NCI-H1436 (cell line): ENCODE data around the gene RNU4-1.
"Not testable (repeated sequence)": the region's sequence is repeated elsewhere in the genome, so short reads cannot be mapped to it uniquely, and the experiment has no call there.

Experiments used
- DNase-seq: peaks from one replicate; lab custom pipeline; 2025; lab: John Stamatoyannopoulos, UW

Gene RNU4-1

DNA sequence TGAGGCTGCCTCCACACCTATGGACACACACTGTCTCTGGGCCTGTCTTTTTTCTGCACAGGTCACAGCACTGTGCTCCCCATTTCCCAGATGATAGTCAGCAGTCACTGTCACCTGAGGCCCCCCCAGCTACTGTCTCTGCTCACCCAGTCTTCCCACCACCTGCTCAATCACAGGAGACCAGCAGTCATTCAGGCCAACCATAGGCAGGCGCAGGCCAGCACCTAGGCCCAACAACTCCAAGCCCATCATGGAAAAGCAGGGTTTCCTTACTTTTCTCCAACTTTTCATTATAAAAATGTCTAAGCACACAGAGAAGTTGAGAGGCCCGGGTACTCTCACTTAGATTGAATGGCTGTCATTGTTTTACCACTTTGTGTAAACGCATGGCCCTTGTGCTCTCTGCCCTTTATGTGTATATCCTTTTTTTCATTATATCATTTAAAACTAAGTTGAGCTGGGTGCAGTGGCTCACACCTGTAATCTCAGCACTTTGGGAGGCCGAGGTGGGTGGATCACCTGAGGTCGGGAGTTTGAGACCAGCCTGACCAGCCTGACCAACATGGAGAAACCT lies 34.6 kb downstream of the RNU4-1 start:
- no peak for DNase-seq

DNA sequence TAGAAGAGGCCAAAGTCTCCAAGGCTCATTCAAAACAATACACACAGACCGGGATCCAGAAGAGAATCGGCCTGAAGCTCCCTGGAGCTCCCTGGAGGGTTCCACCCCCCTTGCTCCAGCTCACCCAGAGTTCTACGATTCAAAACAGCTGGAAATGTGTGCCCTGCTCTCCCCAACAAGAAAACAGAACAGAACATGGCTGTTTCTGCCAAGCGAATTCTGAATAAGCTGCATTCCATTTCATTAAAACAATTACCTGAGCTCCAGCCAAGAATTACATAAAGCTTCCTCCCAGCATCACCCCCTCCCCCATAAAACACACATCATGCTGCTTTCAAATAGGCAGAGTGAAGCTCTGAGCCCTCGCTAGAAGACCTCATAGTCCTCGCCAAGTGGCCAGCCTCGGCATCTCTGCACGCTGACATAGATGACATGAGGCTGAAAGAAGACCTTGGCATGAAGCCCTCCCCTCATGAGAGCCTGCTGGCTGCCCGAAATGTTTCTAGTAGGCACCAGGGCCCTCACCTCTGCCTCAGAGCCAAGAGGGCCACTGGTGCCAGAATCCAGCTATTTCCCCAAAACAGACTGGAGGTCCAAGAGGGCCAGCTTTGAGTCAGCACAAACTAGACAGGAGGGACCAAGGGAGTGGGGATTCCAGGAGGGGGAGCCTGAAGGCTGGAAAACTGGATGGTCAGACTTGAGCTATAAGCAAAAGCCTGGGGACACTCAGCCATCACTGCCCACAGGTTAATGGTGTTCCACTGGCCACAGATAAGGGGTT lies 35.8 kb downstream of the RNU4-1 start:
- no peak for DNase-seq

GRCh38 chr12:120254809-120255208 lies 38.2 kb downstream of the RNU4-1 start:
- no peak for DNase-seq

DNA sequence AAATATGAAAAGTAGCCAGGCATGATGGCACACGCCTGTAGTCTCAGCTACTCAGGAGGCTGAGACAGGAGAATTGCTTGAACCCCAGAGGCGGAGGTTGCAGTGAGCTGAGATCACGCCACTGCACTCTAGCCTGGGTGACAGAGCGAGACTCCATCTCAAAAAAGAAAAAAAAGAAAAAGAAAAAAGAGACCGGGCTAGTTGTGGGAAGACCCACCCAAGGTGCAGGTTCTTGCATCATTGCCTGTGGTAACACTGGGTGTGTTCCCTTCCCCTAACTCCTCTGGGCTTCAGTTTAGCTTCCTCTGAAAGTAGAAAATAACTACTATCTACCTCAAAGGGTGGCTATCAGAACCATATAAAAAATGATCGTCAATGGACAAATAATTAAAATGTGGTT lies 39.7 kb downstream of the RNU4-1 start:
- DNase-seq: not testable (repeated sequence)

- no peak for DNase-seq
Measured at GRCh38 chr12:120252071-120252906, 40.7 kb downstream of the RNU4-1 start.

GRCh38 chr12:120251364-120252070 lies 41.5 kb downstream of the RNU4-1 start:
- DNase-seq: not testable (repeated sequence)

GRCh38 chr12:120249875-120250795 lies 42.9 kb downstream of the RNU4-1 start:
- no peak for DNase-seq

GRCh38 chr12:120249266-120249874 lies 43.7 kb downstream of the RNU4-1 start:
- DNase-seq: no peak

- no peak for DNase-seq
Measured at GRCh38 chr12:120247621-120248030, 45.4 kb downstream of the RNU4-1 start.

DNA sequence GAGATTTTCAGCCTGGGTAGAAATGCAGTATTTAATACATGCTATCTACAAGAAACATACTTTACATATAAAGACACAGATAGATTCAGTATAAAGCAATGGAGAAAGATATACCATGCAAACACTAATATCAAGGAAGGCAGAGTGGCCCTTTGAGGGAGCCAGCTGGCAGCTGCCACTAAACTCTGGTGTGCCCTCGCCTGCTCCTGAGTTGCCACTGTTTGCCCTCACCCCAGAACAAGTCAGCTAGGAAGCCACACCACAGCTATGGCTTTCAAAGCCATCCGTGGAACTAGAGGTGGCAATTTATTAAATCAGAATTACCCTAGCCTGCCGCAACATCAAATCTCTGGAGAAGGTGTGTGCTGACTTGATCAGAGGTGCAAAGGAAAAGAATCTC lies 45.9 kb downstream of the RNU4-1 start:
- no peak for DNase-seq

GRCh38 chr12:120246705-120247104 lies 46.3 kb downstream of the RNU4-1 start:
- not testable (repeated sequence) for DNase-seq
